WTC11 (cell line): Measurements from ENCODE around the gene TMEM128.
"Not testable (repeated sequence)": the region's sequence is repeated elsewhere in the genome, so short reads cannot be mapped to it uniquely, and the experiment has no call there.

Experiments
- RELA ChIP-seq: sonication (generic); formaldehyde crosslinking; IDR thresholded peaks from 2 replicates; pipeline ENCODE4 v1.8.1; 2022; ENCODE audit warnings: missing genetic modification reagents, mild to moderate bottlenecking, borderline replicate concordance
- TP53 ChIP-seq: sonication (generic); formaldehyde crosslinking; IDR thresholded peaks from 2 replicates; pipeline ENCODE4 v1.8.1; 2023; ENCODE audit warnings: mild to moderate bottlenecking, missing genetic modification reagents
- TF ChIP-seq, protein P1 (sequence below): sonication (generic); formaldehyde crosslinking; conservative IDR thresholded peaks from 2 replicates; pipeline ENCODE4 v1.8.1; 2022; ENCODE audit warnings: mild to moderate bottlenecking, missing genetic modification reagents
- TF ChIP-seq, protein P2 (sequence below): fragments of 200-600 bp; IDR thresholded peaks from 2 replicates; pipeline ENCODE4 v1.8.0; 2022; ENCODE audit warnings: antibody characterized with exemption
- TF ChIP-seq, protein P3 (sequence below): sonication (generic); formaldehyde crosslinking; IDR thresholded peaks from 2 replicates; pipeline ENCODE4 v1.8.1; 2022; ENCODE audit warnings: mild to moderate bottlenecking, missing genetic modification reagents, moderate library complexity, borderline replicate concordance
- TF ChIP-seq, protein P4 (sequence below): sonication (generic); formaldehyde crosslinking; IDR thresholded peaks from 2 replicates; pipeline ENCODE4 v1.8.1; 2023; ENCODE audit warnings: mild to moderate bottlenecking, missing genetic modification reagents, borderline replicate concordance

DNA sequence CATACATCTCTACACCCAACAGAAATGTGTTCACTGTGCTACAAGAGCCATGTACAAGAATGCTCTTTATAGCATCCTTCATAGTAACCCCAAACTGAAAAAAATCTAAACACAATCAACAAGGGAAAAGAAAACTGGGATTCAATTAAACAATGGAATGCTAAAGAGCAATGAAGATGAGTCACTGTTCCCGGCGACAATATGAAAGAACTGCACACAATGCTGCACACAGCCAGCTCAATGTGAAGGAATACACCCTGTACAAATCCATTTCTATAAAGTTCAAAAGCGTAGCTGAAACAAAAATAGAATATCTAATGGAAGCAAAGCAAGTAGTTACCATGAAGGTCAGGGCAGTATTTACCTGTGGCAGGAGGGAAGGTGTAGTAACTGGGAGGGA lies 8.5 kb downstream of the TMEM128 start:
- TF ChIP-seq, protein P1, sequence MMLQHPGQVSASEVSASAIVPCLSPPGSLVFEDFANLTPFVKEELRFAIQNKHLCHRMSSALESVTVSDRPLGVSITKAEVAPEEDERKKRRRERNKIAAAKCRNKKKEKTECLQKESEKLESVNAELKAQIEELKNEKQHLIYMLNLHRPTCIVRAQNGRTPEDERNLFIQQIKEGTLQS (CRISPR knock-in tag): not testable (repeated sequence)
- TF ChIP-seq, protein P2, sequence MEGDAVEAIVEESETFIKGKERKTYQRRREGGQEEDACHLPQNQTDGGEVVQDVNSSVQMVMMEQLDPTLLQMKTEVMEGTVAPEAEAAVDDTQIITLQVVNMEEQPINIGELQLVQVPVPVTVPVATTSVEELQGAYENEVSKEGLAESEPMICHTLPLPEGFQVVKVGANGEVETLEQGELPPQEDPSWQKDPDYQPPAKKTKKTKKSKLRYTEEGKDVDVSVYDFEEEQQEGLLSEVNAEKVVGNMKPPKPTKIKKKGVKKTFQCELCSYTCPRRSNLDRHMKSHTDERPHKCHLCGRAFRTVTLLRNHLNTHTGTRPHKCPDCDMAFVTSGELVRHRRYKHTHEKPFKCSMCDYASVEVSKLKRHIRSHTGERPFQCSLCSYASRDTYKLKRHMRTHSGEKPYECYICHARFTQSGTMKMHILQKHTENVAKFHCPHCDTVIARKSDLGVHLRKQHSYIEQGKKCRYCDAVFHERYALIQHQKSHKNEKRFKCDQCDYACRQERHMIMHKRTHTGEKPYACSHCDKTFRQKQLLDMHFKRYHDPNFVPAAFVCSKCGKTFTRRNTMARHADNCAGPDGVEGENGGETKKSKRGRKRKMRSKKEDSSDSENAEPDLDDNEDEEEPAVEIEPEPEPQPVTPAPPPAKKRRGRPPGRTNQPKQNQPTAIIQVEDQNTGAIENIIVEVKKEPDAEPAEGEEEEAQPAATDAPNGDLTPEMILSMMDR: not testable (repeated sequence)
- TF ChIP-seq, protein P3, sequence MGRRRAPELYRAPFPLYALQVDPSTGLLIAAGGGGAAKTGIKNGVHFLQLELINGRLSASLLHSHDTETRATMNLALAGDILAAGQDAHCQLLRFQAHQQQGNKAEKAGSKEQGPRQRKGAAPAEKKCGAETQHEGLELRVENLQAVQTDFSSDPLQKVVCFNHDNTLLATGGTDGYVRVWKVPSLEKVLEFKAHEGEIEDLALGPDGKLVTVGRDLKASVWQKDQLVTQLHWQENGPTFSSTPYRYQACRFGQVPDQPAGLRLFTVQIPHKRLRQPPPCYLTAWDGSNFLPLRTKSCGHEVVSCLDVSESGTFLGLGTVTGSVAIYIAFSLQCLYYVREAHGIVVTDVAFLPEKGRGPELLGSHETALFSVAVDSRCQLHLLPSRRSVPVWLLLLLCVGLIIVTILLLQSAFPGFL (CRISPR knock-in tag): not testable (repeated sequence)
- TF ChIP-seq TP53, RELA (CRISPR knock-in tag): not testable (repeated sequence)
- TF ChIP-seq, protein P4, sequence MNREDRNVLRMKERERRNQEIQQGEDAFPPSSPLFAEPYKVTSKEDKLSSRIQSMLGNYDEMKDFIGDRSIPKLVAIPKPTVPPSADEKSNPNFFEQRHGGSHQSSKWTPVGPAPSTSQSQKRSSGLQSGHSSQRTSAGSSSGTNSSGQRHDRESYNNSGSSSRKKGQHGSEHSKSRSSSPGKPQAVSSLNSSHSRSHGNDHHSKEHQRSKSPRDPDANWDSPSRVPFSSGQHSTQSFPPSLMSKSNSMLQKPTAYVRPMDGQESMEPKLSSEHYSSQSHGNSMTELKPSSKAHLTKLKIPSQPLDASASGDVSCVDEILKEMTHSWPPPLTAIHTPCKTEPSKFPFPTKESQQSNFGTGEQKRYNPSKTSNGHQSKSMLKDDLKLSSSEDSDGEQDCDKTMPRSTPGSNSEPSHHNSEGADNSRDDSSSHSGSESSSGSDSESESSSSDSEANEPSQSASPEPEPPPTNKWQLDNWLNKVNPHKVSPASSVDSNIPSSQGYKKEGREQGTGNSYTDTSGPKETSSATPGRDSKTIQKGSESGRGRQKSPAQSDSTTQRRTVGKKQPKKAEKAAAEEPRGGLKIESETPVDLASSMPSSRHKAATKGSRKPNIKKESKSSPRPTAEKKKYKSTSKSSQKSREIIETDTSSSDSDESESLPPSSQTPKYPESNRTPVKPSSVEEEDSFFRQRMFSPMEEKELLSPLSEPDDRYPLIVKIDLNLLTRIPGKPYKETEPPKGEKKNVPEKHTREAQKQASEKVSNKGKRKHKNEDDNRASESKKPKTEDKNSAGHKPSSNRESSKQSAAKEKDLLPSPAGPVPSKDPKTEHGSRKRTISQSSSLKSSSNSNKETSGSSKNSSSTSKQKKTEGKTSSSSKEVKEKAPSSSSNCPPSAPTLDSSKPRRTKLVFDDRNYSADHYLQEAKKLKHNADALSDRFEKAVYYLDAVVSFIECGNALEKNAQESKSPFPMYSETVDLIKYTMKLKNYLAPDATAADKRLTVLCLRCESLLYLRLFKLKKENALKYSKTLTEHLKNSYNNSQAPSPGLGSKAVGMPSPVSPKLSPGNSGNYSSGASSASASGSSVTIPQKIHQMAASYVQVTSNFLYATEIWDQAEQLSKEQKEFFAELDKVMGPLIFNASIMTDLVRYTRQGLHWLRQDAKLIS (CRISPR knock-in tag): not testable (repeated sequence)
